CD4-positive, alpha-beta T cell (primary cell): ENCODE results near the gene NR1H4. TPM values are rescaled to one million over a fixed set of nuclear protein-coding genes. Genes with fewer than 3 reads are reported as not detected.

Experiments used
- ATAC-seq: fragments of 200-7000 bp; cut with Tn5 transposase; one replicate; pipeline ENCODE4 v1.10.0; 2022; ENCODE audit warnings: mild to moderate bottlenecking; ENCODE audit not compliant: poor library complexity
- CTCF ChIA-PET: fragments of 350-600 bp; sonication (Branson Sonifier 250); formaldehyde crosslinking; loops from one replicate; lab custom pipeline; 2021; ENCODE audit warnings: antibody characterized with exemption, inconsistent platforms; lab: Charles Lee
- POLR2A ChIA-PET: fragments of 350-600 bp; sonication (Branson Sonifier 250); formaldehyde crosslinking; loops from one replicate; lab custom pipeline; 2021; ENCODE audit warnings: antibody characterized with exemption, inconsistent platforms; lab: Charles Lee
- DNase-seq, 14 experiments: peaks; one replicate each; pipeline ENCODE4 v3.0.0-alpha.2; 2013 to 2020; ENCODE audit warnings: mixed read lengths in 2 of 14
- H3K27ac ChIP-seq, 2 donors: one replicate each; pipeline versions ENCODE4 v1.5.1 to v1.7.0; 2013; ENCODE audit warnings: low read length in 2 of 2, low read depth in 1 of 2, mild to moderate bottlenecking in 1 of 2
- H3K27me3 ChIP-seq, 2 experiments: 1 replicate in 1 of 2; 2 replicates in 1 of 2; pipeline versions ENCODE4 v1.6.1 to v1.7.0; 2013; ENCODE audit warnings: low read length in 2 of 2, control low read depth in 1 of 2, mild to moderate bottlenecking in 1 of 2, moderate library complexity in 1 of 2; ENCODE audit not compliant: insufficient read depth in 2 of 2, control insufficient read depth in 1 of 2
- H3K36me3 ChIP-seq: one replicate; pipeline ENCODE4 v1.6.1; 2013; ENCODE audit warnings: low read length, control low read depth; ENCODE audit not compliant: insufficient read depth
- H3K4me1 ChIP-seq: one replicate; pipeline ENCODE4 v1.6.1; 2013; ENCODE audit warnings: low read length, control low read depth; ENCODE audit not compliant: insufficient read depth
- H3K4me3 ChIP-seq: one replicate; pipeline ENCODE4 v1.5.1; 2013; ENCODE audit warnings: mild to moderate bottlenecking, low read length, moderate library complexity
- H3K9me3 ChIP-seq, 2 experiments: 1 replicate in 1 of 2; 2 replicates in 1 of 2; pipeline versions ENCODE4 v1.6.1 to v1.7.0; 2013; ENCODE audit warnings: low read length in 2 of 2, mild to moderate bottlenecking in 2 of 2, control low read depth in 1 of 2, moderate library complexity in 1 of 2; ENCODE audit not compliant: control insufficient read depth in 1 of 2, insufficient read depth in 1 of 2
- H3K27ac Mint-ChIP-seq: one replicate; pipeline ENCODE4 v1.8.0; 2020; ENCODE audit warnings: mixed read lengths
- H3K27me3 Mint-ChIP-seq: one replicate; pipeline ENCODE4 v1.8.0; 2021; ENCODE audit warnings: mixed read lengths
- H3K36me3 Mint-ChIP-seq: one replicate; pipeline ENCODE4 v1.8.0; 2021; ENCODE audit warnings: low read depth, mixed read lengths
- H3K4me1 Mint-ChIP-seq: one replicate; pipeline ENCODE4 v1.8.0; 2021; ENCODE audit warnings: low read depth, mixed read lengths
- H3K4me3 Mint-ChIP-seq: one replicate; pipeline ENCODE4 v1.8.0; 2020; ENCODE audit warnings: mild to moderate bottlenecking, mixed read lengths
- H3K9me3 Mint-ChIP-seq: one replicate; pipeline ENCODE4 v1.8.0; 2020; ENCODE audit warnings: mixed read lengths
- CTCF ChIP-seq: fragments of 200-600 bp; IDR thresholded peaks from one replicate; pipeline ENCODE4 v1.8.0; 2022; ENCODE audit warnings: antibody characterized with exemption, mild to moderate bottlenecking
- intact Hi-C, 2 experiments: fragments of 100-400 bp; cut with DNase I in 1 of 2; cut with micrococcal nuclease in 1 of 2; formaldehyde crosslinking; loops; one replicate each; pipeline versions ENCODE4 v1.15.1 to v1.9.0; 2023 to 2025; cut with DNase I, micrococcal nuclease
- total RNA-seq, 174 experiments: library from RNA in 2 of 174; stranded (reverse) in 2 of 174; gene quantifications; one replicate each; pipeline ENCODE4 v1.2.3 and lab custom pipeline; 2021 to 2026

NR1H4 gene
- total RNA-seq, 2 experiments from 2014 or later = not detected

- Mint-ChIP-seq H3K9me3 (no peaks in the 10 kb centered on the region), H3K4me1 (no peaks in the 10 kb centered on the region), H3K27ac (no peak overlapping the region), H3K36me3 (no peaks in the 10 kb centered on the region), H3K4me3 (no peak overlapping the region), H3K27me3 (peaks cover 29% of the 10 kb centered on the region)
- ATAC-seq (no peak), DNase-seq (no peak)
- ChIA-PET CTCF (no interaction called here), POLR2A (no interaction called here)
- no peaks in the 10 kb centered on the region for H3K36me3 ChIP-seq
- peaks cover 0 to 2% of the 10 kb centered on the region in 2 experiments for H3K27me3 ChIP-seq
- no peaks in the 10 kb centered on the region for H3K4me1 ChIP-seq
- no peak for TF ChIP-seq CTCF
- H3K27ac ChIP-seq = no peak overlapping the region
- H3K9me3 ChIP-seq = no peaks in the 10 kb centered on the region
- intact Hi-C loops = no loop called here
- H3K4me3 ChIP-seq = no peak overlapping the region
These were observed 54.9 kb downstream of the NR1H4 start for GRCh38 chr12:100528471-100529127.

GRCh38 chr12:100529756-100530350, 56.2 kb downstream of the NR1H4 start:
- DNase-seq (no peak), ATAC-seq (no peak)
- ChIA-PET POLR2A (no interaction called here), CTCF (no interaction called here)
- no peak overlapping the region for H3K27ac ChIP-seq
- H3K27me3 Mint-ChIP-seq = peaks cover 28% of the 10 kb centered on the region
- no peaks in the 10 kb centered on the region for H3K9me3 ChIP-seq
- no peaks in the 10 kb centered on the region for H3K36me3 ChIP-seq
- intact Hi-C loops = no loop called here
- peaks cover under 1 to 2% of the 10 kb centered on the region in 2 experiments for H3K27me3 ChIP-seq
- H3K4me1 ChIP-seq = no peaks in the 10 kb centered on the region
- no peaks in the 10 kb centered on the region for H3K36me3 Mint-ChIP-seq
- H3K4me1 Mint-ChIP-seq = no peaks in the 10 kb centered on the region
- TF ChIP-seq CTCF = no peak
- no peak overlapping the region for H3K4me3 Mint-ChIP-seq
- H3K4me3 ChIP-seq = no peak overlapping the region
- H3K27ac Mint-ChIP-seq = no peak overlapping the region
- H3K9me3 Mint-ChIP-seq = no peaks in the 10 kb centered on the region

GRCh38 chr12:100533376-100533775, 59.7 kb downstream of the NR1H4 start:
- no peak for ATAC-seq
- Mint-ChIP-seq H3K27me3 (peaks cover 29% of the 10 kb centered on the region), H3K4me1 (no peaks in the 10 kb centered on the region), H3K36me3 (no peaks in the 10 kb centered on the region), H3K4me3 (no peak overlapping the region), H3K27ac (no peak overlapping the region), H3K9me3 (peaks cover 2% of the 10 kb centered on the region)
- intact Hi-C loops = no loop called here
- Histone ChIP-seq H3K36me3 (no peaks in the 10 kb centered on the region), H3K9me3 (no peaks in the 10 kb centered on the region), H3K27me3 (peaks cover 2 to 5% of the 10 kb centered on the region in 2 experiments), H3K27ac (no peak overlapping the region), H3K4me3 (no peak overlapping the region), H3K4me1 (no peaks in the 10 kb centered on the region)
- no peak for DNase-seq
- ChIA-PET CTCF (no interaction called here), POLR2A (no interaction called here)
- TF ChIP-seq CTCF = no peak
